WTC11 (cell line): Measurements from ENCODE around the gene MYO16. TPM values are rescaled to one million over a fixed set of nuclear protein-coding genes. Genes with fewer than 3 reads are reported as not detected.

Source experiments
- ATAC-seq: fragments of 200-7000 bp; cut with Tn5 transposase; 2 replicates; pipeline ENCODE4 v1.10.0; 2021; ENCODE audit warnings: mild to moderate bottlenecking, moderate library complexity
- CTCF ChIA-PET: fragments of 300-600 bp; sonication (Branson Sonifier 250); formaldehyde crosslinking; loops from one replicate; lab custom pipeline; 2021; ENCODE audit warnings: antibody characterized with exemption; lab: Charles Lee
- POLR2A ChIA-PET: fragments of 350-600 bp; sonication (Branson Sonifier 250); formaldehyde crosslinking; loops from one replicate; lab custom pipeline; 2021; ENCODE audit warnings: antibody characterized with exemption; lab: Charles Lee
- DNase-seq: peaks from one replicate; pipeline ENCODE4 v3.0.0; 2021; ENCODE audit warnings: low spot score
- H3K27ac Mint-ChIP-seq: 2 replicates; pipeline ENCODE4 v1.8.0; 2021; ENCODE audit warnings: mixed read lengths
- H3K27me3 Mint-ChIP-seq: 2 replicates; pipeline ENCODE4 v1.8.0; 2021; ENCODE audit warnings: low read depth, mild to moderate bottlenecking, moderate library complexity, mixed read lengths
- H3K36me3 Mint-ChIP-seq: 2 replicates; pipeline ENCODE4 v1.8.0; 2021; ENCODE audit warnings: mixed read lengths
- H3K4me1 Mint-ChIP-seq: 2 replicates; pipeline ENCODE4 v1.8.0; 2022; ENCODE audit warnings: mixed read lengths
- H3K4me3 Mint-ChIP-seq: 2 replicates; pipeline ENCODE4 v1.8.0; 2021; ENCODE audit warnings: mild to moderate bottlenecking, moderate library complexity, mixed read lengths
- H3K9me3 Mint-ChIP-seq: 2 replicates; pipeline ENCODE4 v1.8.0; 2021; ENCODE audit warnings: mixed read lengths
- ATF6 ChIP-seq: sonication (generic); formaldehyde crosslinking; IDR thresholded peaks from 2 replicates; pipeline ENCODE4 v1.8.1; 2023; ENCODE audit warnings: mild to moderate bottlenecking, missing genetic modification reagents
- ESRRA ChIP-seq: sonication (generic); formaldehyde crosslinking; IDR thresholded peaks from 2 replicates; pipeline ENCODE4 v1.8.1; 2022; ENCODE audit warnings: mild to moderate bottlenecking, missing genetic modification reagents, borderline replicate concordance
- HMGA2 ChIP-seq: fragments of 250-450 bp; sonication (Bioruptor Pico); IDR thresholded peaks from 2 replicates; pipeline ENCODE4 v1.4.0; 2021; ENCODE audit warnings: mild to moderate bottlenecking, moderate library complexity
- MLX ChIP-seq: sonication (generic); formaldehyde crosslinking; IDR thresholded peaks from 2 replicates; pipeline ENCODE4 v1.8.1; 2023; ENCODE audit warnings: mild to moderate bottlenecking, missing genetic modification reagents, moderate library complexity
- MYBL2 ChIP-seq: sonication (generic); formaldehyde crosslinking; IDR thresholded peaks from 2 replicates; pipeline ENCODE4 v1.8.1; 2023; ENCODE audit warnings: mild to moderate bottlenecking, moderate library complexity, missing genetic modification reagents
- PRRX2 ChIP-seq: fragments of 250-450 bp; sonication (Bioruptor Pico); IDR thresholded peaks from 2 replicates; pipeline ENCODE4 v1.8.0; 2021; ENCODE audit warnings: mild to moderate bottlenecking
- TEAD1 ChIP-seq: sonication (generic); formaldehyde crosslinking; IDR thresholded peaks from 2 replicates; pipeline ENCODE4 v1.8.0; 2022; ENCODE audit warnings: mild to moderate bottlenecking, missing genetic modification reagents
- ZNF121 ChIP-seq: sonication (generic); formaldehyde crosslinking; IDR thresholded peaks from 2 replicates; pipeline ENCODE4 v1.8.0; 2023; ENCODE audit warnings: missing genetic modification reagents
- ZNF425 ChIP-seq: fragments of 250-450 bp; sonication (Bioruptor Pico); conservative IDR thresholded peaks from 2 replicates; pipeline ENCODE4 v1.9.0; 2021; ENCODE audit warnings: mild to moderate bottlenecking
- ZNF671 ChIP-seq: fragments of 250-450 bp; sonication (Bioruptor Pico); IDR thresholded peaks from 2 replicates; pipeline ENCODE4 v1.8.0; 2021; ENCODE audit warnings: mild to moderate bottlenecking
- total RNA-seq: library from RNA; stranded (reverse); gene quantifications from 3 replicates; pipeline ENCODE4 v1.2.3, GENCODE V29; 2021
- TF ChIP-seq, protein P1 (sequence below): sonication (generic); formaldehyde crosslinking; IDR thresholded peaks from 2 replicates; pipeline ENCODE4 v1.8.1; 2023; ENCODE audit warnings: mild to moderate bottlenecking, missing genetic modification reagents, borderline replicate concordance
- TF ChIP-seq, protein P2 (sequence below): sonication (generic); formaldehyde crosslinking; IDR thresholded peaks from 2 replicates; pipeline ENCODE4 v1.8.0; 2023; ENCODE audit warnings: missing genetic modification reagents, mild to moderate bottlenecking, borderline replicate concordance
- TF ChIP-seq, protein P3 (sequence below): sonication (generic); formaldehyde crosslinking; IDR thresholded peaks from 2 replicates; pipeline ENCODE4 v1.8.0; 2022; ENCODE audit warnings: missing genetic modification reagents

The MYO16 gene
- total RNA-seq, 1 experiment from 2014 or later = 0.09 TPM

DNA sequence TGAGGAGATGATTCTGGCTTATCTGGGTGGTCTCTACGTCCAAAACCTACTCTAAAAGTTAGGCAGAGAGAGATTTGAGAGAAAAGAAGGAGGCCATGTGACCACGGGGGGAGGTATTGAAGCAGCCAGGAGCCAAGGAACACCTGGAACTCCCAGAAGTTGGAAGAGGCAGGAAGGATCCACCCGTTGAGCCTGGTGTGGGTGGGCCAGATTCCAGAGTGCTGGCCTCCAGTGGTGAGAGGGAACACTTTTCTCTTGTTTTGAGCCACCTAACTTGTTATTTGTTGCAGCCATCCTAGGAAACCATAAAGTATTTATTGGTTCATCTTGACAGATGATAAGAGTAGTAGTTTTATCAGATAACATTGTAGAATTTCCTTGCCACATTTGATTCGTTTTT is 396.9 kb downstream of the MYO16 start (continued):
- TF ChIP-seq, protein P1, sequence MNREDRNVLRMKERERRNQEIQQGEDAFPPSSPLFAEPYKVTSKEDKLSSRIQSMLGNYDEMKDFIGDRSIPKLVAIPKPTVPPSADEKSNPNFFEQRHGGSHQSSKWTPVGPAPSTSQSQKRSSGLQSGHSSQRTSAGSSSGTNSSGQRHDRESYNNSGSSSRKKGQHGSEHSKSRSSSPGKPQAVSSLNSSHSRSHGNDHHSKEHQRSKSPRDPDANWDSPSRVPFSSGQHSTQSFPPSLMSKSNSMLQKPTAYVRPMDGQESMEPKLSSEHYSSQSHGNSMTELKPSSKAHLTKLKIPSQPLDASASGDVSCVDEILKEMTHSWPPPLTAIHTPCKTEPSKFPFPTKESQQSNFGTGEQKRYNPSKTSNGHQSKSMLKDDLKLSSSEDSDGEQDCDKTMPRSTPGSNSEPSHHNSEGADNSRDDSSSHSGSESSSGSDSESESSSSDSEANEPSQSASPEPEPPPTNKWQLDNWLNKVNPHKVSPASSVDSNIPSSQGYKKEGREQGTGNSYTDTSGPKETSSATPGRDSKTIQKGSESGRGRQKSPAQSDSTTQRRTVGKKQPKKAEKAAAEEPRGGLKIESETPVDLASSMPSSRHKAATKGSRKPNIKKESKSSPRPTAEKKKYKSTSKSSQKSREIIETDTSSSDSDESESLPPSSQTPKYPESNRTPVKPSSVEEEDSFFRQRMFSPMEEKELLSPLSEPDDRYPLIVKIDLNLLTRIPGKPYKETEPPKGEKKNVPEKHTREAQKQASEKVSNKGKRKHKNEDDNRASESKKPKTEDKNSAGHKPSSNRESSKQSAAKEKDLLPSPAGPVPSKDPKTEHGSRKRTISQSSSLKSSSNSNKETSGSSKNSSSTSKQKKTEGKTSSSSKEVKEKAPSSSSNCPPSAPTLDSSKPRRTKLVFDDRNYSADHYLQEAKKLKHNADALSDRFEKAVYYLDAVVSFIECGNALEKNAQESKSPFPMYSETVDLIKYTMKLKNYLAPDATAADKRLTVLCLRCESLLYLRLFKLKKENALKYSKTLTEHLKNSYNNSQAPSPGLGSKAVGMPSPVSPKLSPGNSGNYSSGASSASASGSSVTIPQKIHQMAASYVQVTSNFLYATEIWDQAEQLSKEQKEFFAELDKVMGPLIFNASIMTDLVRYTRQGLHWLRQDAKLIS (CRISPR knock-in tag) = no peak
- no peak for TF ChIP-seq MLX (CRISPR knock-in tag)
- TF ChIP-seq ZNF121 (CRISPR knock-in tag) = no peak

- no peak for TF ChIP-seq HMGA2 (CRISPR knock-in tag)
- TF ChIP-seq, protein P2, sequence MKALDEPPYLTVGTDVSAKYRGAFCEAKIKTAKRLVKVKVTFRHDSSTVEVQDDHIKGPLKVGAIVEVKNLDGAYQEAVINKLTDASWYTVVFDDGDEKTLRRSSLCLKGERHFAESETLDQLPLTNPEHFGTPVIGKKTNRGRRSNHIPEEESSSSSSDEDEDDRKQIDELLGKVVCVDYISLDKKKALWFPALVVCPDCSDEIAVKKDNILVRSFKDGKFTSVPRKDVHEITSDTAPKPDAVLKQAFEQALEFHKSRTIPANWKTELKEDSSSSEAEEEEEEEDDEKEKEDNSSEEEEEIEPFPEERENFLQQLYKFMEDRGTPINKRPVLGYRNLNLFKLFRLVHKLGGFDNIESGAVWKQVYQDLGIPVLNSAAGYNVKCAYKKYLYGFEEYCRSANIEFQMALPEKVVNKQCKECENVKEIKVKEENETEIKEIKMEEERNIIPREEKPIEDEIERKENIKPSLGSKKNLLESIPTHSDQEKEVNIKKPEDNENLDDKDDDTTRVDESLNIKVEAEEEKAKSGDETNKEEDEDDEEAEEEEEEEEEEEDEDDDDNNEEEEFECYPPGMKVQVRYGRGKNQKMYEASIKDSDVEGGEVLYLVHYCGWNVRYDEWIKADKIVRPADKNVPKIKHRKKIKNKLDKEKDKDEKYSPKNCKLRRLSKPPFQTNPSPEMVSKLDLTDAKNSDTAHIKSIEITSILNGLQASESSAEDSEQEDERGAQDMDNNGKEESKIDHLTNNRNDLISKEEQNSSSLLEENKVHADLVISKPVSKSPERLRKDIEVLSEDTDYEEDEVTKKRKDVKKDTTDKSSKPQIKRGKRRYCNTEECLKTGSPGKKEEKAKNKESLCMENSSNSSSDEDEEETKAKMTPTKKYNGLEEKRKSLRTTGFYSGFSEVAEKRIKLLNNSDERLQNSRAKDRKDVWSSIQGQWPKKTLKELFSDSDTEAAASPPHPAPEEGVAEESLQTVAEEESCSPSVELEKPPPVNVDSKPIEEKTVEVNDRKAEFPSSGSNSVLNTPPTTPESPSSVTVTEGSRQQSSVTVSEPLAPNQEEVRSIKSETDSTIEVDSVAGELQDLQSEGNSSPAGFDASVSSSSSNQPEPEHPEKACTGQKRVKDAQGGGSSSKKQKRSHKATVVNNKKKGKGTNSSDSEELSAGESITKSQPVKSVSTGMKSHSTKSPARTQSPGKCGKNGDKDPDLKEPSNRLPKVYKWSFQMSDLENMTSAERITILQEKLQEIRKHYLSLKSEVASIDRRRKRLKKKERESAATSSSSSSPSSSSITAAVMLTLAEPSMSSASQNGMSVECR = no peak
- no peak for TF ChIP-seq ZNF671 (CRISPR knock-in tag)
- TF ChIP-seq ZNF425 (CRISPR knock-in tag) = no peak
- no peak for TF ChIP-seq PRRX2 (CRISPR knock-in tag)
- TF ChIP-seq, all 79 proteins: peak for 0
- Mint-ChIP-seq H3K27me3 (no peaks in the 10 kb centered on the region), H3K27ac (no peak overlapping the region), H3K9me3 (no peaks in the 10 kb centered on the region), H3K4me1 (peaks cover 9% of the 10 kb centered on the region), H3K36me3 (no peaks in the 10 kb centered on the region), H3K4me3 (no peak overlapping the region)
- no peak for ATAC-seq
- no peak for DNase-seq
- ChIA-PET POLR2A (no interaction called here), CTCF (interaction anchor here (2.0 kb wide), 1 partner anchor 67 kb away, joined by 5 read pairs; no protein-coding TSS in a partner anchor)
Observed at GRCh38 chr13:109028624-109029023, 399.2 kb downstream of the MYO16 start.

GRCh38 chr13:109033090-109033489 is 403.7 kb downstream of the MYO16 start:
- no peaks in the 10 kb centered on the region for H3K9me3 Mint-ChIP-seq
- ATAC-seq (no peak), DNase-seq (no peak)
- no peak overlapping the region for H3K4me3 Mint-ChIP-seq
- ChIA-PET POLR2A (no interaction called here), CTCF (no interaction called here)
- H3K27ac Mint-ChIP-seq = no peak overlapping the region
- no peaks in the 10 kb centered on the region for H3K27me3 Mint-ChIP-seq
- H3K4me1 Mint-ChIP-seq = peaks cover 7% of the 10 kb centered on the region
- no peaks in the 10 kb centered on the region for H3K36me3 Mint-ChIP-seq
- no peak for TF ChIP-seq PRRX2 (CRISPR knock-in tag)
- no peak for TF ChIP-seq ZNF425 (CRISPR knock-in tag)
- no peak for TF ChIP-seq TEAD1
- TF ChIP-seq, protein P3, sequence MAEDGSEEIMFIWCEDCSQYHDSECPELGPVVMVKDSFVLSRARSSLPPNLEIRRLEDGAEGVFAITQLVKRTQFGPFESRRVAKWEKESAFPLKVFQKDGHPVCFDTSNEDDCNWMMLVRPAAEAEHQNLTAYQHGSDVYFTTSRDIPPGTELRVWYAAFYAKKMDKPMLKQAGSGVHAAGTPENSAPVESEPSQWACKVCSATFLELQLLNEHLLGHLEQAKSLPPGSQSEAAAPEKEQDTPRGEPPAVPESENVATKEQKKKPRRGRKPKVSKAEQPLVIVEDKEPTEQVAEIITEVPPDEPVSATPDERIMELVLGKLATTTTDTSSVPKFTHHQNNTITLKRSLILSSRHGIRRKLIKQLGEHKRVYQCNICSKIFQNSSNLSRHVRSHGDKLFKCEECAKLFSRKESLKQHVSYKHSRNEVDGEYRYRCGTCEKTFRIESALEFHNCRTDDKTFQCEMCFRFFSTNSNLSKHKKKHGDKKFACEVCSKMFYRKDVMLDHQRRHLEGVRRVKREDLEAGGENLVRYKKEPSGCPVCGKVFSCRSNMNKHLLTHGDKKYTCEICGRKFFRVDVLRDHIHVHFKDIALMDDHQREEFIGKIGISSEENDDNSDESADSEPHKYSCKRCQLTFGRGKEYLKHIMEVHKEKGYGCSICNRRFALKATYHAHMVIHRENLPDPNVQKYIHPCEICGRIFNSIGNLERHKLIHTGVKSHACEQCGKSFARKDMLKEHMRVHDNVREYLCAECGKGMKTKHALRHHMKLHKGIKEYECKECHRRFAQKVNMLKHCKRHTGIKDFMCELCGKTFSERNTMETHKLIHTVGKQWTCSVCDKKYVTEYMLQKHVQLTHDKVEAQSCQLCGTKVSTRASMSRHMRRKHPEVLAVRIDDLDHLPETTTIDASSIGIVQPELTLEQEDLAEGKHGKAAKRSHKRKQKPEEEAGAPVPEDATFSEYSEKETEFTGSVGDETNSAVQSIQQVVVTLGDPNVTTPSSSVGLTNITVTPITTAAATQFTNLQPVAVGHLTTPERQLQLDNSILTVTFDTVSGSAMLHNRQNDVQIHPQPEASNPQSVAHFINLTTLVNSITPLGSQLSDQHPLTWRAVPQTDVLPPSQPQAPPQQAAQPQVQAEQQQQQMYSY = no peak
- no peak for TF ChIP-seq ATF6
- TF ChIP-seq HMGA2 (CRISPR knock-in tag) = no peak
- TF ChIP-seq MYBL2 = no peak
- no peak for TF ChIP-seq ESRRA (CRISPR knock-in tag)
